Smooth muscle cell of the brain vasculature (primary cell): ENCODE results near the gene ATG3.
"Not testable (repeated sequence)": the region's sequence is repeated elsewhere in the genome, so short reads cannot be mapped to it uniquely, and the experiment has no call there.

Experiments
- DNase-seq: peaks from one replicate; pipeline ENCODE4 v3.0.0-alpha.2; 2012; ENCODE audit warnings: low read depth, low spot score

ATG3 gene

DNA sequence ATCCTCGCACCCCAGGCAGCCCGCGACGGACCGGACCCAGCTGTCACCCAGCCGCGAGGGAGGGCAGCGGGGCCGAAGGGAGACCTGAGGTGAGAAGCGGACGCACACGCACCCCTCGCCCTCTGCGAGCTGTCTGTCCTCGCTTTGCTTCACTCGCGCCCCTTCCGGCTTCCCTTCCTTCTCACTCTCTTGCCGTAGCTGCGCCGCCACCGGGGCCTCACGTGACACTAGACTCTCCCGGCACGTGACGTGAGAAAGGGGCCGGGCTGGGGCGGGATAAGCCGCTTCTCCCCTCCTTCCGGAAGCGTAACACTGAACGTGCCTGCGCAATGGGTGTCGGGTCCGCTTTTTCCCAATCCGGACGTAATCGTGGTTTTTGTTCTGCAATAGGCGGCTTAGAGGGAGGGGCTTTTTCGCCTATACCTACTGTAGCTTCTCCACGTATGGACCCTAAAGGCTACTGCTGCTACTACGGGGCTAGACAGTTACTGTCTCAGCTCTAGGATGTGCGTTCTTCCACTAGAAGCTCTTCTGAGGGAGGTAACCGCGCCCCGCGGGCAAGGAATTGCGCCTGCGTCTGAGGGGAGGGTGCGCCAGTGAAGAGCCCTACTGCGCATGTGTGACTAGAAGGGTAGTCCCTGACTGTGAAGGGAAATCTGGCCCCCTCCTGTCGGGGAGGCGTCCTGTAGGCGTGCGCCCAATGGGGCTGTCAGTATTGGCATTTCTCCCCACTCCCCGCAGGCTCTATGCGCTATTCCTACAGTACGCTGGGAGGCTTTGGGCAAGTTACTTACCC is at the start of gene ATG3, which contains the start of gene SLC35A5:
TSS of gene ATG3 (minus strand) at position 229 of the 796 bp plus-strand sequence. CDS start 434 bp downstream, outside the sequence.
TSS of gene SLC35A5 (plus strand) at position 312 of the 796 bp plus-strand sequence. CDS start 1,359 bp downstream, outside the sequence.
- peak; percentile 96 for DNase-seq

GRCh38 chr3:112610121-112610520 is 48.4 kb upstream of the ATG3 start:
- DNase-seq, result no peak

- DNase-seq, result no peak
Observed at GRCh38 chr3:112607863-112608262, 46.1 kb upstream of the ATG3 start.

GRCh38 chr3:112606098-112606497 is 44.3 kb upstream of the ATG3 start:
- no peak for DNase-seq

GRCh38 chr3:112605285-112605684 is 43.5 kb upstream of the ATG3 start:
- DNase-seq, result peak; percentile 94

GRCh38 chr3:112604536-112604935 is 42.8 kb upstream of the ATG3 start:
- peak; percentile 79 for DNase-seq

DNA sequence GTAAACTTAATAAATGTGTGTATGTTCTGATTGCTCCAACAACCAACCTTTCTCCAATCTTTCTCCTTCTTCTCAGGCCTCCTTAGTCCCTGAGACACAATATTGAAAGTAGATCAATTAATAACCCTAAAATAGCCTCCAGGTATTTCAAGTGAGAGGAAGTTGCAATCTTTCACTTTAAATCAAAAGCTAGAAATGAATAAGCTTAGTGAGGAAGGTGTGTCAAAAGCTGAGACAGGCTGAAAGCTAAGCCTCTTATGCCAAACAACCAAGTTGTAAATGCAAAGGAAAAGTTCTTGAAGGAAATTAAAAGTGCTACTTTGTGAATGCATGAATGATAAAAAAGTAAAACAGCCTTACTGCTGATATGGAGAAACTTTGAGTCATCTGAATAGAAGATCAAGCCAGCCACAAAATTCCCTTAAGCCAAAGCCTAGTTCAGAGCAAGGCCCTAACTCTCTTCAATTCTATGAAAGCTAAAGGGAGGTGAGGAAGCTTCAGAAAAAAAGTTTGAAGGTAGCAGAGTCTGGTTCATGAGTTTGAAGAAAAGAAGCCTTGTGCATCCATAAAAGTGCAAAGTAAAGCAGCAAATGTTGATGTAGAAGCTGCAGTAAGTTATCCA is 40.6 kb upstream of the ATG3 start:
- no peak for DNase-seq

- no peak for DNase-seq
Observed at GRCh38 chr3:112598731-112599130, 37.0 kb upstream of the ATG3 start.

- DNase-seq, result no peak
Observed at GRCh38 chr3:112597945-112598344, 36.2 kb upstream of the ATG3 start.

DNA sequence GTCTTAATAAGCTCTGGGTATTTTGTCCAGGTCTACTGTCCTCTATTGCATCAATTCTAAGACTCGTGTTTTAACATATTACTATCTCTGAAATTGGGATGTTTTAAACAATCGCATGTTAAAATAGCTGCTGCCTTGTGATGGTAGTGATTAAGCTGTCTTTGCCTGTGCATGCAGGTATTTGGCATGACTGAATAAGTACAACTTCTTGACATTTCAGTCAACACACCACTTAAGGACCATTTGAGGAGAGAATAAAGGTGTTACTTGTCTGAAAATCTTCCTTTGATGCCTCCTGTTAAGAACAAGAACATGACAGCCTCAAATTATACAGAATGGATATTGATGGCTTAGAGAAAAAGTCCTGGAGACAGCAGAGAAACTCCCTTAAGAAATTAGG is 33.1 kb upstream of the ATG3 start:
- no peak for DNase-seq

DNA sequence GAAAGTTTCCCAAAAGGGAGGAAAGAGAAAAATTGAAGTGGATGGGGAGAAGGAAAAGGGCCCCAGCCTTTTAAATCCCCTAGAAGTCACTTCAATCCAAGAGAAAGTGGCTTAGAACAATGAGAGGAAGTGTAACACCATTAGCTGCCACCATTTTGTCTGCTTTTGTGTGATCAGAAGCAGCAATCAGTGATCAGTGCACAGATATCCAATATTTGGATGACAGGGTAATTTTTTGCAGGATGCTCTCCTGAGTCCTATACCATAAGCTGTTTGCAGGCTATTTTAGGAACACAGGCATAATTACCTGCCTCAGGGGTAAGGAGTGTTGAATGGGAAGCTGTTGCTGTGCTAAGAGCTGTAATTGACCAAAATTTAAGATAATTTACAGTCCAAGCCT is 31.5 kb upstream of the ATG3 start:
- DNase-seq, result no peak

DNA sequence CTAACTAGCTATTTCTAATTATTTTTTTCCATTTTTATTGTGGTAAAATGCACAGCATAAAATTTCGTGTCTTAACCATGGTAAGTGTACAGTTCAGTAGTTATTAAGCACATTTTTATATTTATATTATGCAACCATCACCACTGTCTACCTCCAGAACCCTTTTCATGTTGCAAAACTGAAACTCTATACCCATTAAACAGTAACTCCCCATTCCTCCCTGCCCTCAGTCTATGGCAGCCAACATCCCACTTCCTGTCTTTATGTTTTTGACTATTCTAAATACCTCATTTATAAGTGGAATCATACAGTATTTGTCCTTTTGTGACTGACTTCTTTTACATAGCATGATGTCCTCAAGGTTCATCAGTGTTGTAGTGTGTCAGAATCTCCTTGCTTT is 25.6 kb upstream of the ATG3 start:
- no peak for DNase-seq

DNA sequence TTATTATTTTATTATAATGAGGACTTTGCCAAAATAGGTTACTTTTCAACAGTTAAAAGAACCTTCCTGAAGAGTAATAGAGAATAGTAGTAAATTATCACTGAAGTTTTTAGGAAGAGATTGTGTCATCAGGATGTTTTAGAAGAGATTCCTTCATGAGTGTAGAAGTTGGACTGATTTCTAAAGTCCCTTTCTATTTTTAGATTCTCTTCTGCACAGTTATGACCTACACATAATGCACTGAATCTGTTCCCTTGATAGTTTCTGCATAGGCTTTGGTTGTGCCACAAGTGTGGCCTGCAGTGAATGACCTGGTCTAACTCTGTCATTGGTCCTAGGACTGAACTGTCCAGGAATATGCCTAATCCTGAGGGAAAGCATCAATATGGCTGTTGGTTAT is 24.0 kb upstream of the ATG3 start:
- no peak for DNase-seq

- DNase-seq, result no peak
Observed at GRCh38 chr3:112583105-112583504, 21.3 kb upstream of the ATG3 start.

- no peak for DNase-seq
Observed at GRCh38 chr3:112582244-112582874, 20.6 kb upstream of the ATG3 start.

GRCh38 chr3:112579697-112580096 is 17.9 kb upstream of the ATG3 start:
- no peak for DNase-seq

DNA sequence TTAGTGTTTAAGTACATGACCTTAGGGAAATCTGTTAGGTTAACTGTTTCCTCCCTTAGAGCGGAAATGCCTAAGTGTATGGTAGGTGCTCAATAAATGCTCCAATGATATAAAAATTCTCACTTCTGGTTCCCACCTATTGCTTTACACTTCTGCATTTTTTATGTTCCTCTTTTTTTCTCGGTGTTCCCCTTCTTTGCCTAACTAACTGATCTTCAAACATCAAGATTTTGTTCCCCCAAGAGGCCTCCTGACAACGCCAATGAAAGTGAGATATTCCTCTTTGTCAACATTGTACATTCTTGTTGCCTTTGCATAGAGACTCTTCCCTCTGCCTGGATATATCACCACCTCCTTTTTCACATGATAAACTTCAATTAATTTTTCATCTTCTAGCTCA is 17.5 kb upstream of the ATG3 start:
- no peak for DNase-seq

- DNase-seq, result no peak
Observed at GRCh38 chr3:112572701-112573100, 10.9 kb upstream of the ATG3 start.

- DNase-seq, result no peak
Observed at GRCh38 chr3:112569265-112569664, 7.5 kb upstream of the ATG3 start.

GRCh38 chr3:112568642-112569041 is 6.9 kb upstream of the ATG3 start:
- no peak for DNase-seq

GRCh38 chr3:112564940-112565305 is 3.2 kb upstream of the ATG3 start:
- DNase-seq, result no peak

DNA sequence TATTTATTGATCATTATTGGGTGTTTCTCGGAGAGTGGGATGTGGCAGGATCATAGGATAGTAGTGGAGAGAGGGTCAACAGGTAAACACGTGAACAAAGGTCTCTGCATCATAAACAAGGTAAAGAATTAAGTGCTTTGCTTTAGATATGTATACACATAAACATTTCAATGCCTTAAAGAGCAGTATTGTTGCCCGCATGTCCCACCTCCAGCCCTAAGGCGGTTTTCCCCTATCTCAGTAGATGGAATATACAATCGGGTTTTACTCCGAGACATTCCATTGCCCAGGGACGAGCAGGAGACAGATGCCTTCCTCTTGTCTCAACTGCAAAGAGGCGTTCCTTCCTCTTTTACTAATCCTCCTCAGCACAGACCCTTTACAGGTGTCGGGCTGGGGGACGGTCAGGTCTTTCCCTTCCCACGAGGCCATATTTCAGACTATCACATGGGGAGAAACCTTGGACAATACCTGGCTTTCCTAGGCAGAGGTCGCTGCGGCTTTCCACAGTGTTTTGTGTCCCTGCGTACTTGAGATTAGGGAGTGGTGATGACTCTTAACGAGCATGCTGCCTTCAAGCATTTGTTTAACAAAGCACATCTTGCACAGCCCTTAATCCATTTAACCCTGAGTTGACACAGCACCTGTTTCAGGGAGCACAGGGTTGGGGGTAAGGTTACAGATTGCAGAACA is 2.6 kb upstream of the ATG3 start:
- not testable (repeated sequence) for DNase-seq
